Endothelial cell (in vitro differentiated cells): ENCODE data around the gene ELOA. TPM values are rescaled to one million over a fixed set of nuclear protein-coding genes. Genes with fewer than 3 reads are reported as not detected.
"Not testable (repeated sequence)": the region's sequence is repeated elsewhere in the genome, so short reads cannot be mapped to it uniquely, and the experiment has no call there.

ENCODE experiments used
- DNase-seq: peaks from one replicate; pipeline ENCODE4 v3.0.0; 2021; ENCODE audit warnings: low spot score
- H3K27ac Mint-ChIP-seq: one replicate; pipeline ENCODE4 v1.8.0; 2021; ENCODE audit warnings: mixed read lengths, inconsistent platforms; ENCODE audit not compliant: unreplicated experiment
- H3K27me3 Mint-ChIP-seq: one replicate; pipeline ENCODE4 v1.8.0; 2021; ENCODE audit warnings: mild to moderate bottlenecking, moderate library complexity, mixed read lengths, inconsistent platforms; ENCODE audit not compliant: unreplicated experiment
- H3K36me3 Mint-ChIP-seq: one replicate; pipeline ENCODE4 v1.8.0; 2021; ENCODE audit warnings: mild to moderate bottlenecking, low read depth, mixed read lengths, inconsistent platforms; ENCODE audit not compliant: unreplicated experiment
- H3K4me1 Mint-ChIP-seq: one replicate; pipeline ENCODE4 v1.8.0; 2021; ENCODE audit warnings: mild to moderate bottlenecking, mixed read lengths, inconsistent platforms; ENCODE audit not compliant: unreplicated experiment
- H3K4me3 Mint-ChIP-seq: one replicate; pipeline ENCODE4 v1.8.0; 2021; ENCODE audit warnings: mild to moderate bottlenecking, mixed read lengths, inconsistent platforms; ENCODE audit not compliant: unreplicated experiment
- H3K9me3 Mint-ChIP-seq: one replicate; pipeline ENCODE4 v1.8.0; 2021; ENCODE audit warnings: mixed read lengths, inconsistent platforms; ENCODE audit not compliant: unreplicated experiment
- total RNA-seq: library from RNA; stranded (reverse); fragmentation: NEBNext Ultra II Directional; extraction: Animal tissue kit (Norgen Biotek cat#: 25700); gene quantifications from one replicate; pipeline ENCODE4 v1.2.1, GENCODE V29; 2021; ENCODE audit not compliant: unreplicated experiment
- TF ChIP-seq, protein P1 (sequence below): fragments of 200-600 bp; sonication (generic); IDR thresholded peaks from one replicate; pipeline ENCODE4 v1.5.0; 2021; ENCODE audit warnings: antibody characterized with exemption; ENCODE audit not compliant: unreplicated experiment

Gene ELOA
- total RNA-seq, 1 donor from 2014 or later: 54.4 TPM

DNA sequence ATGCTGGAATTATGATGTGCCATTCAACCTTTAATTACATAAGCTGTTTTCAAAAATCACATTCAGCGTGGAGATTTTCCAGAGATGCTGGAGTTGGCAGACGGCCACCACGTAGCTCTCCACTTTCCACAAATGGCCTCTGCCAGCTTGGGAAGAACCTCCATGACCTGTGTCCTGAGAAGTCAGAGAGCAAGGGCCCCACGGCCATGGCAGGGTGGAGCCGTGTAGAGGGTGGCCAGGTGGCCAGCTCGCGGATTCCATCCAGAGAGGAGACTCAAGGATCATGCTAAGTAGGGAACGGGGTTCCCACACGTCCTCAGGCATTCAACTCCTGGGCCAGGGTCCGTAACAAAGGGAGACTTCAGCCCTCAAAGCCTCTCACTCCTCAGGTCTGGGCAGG is 58.6 kb downstream of the ELOA start:
- Mint-ChIP-seq H3K36me3 (peaks cover 11% of the 10 kb centered on the region), H3K4me3 (no peak overlapping the region), H3K27me3 (peaks cover 6% of the 10 kb centered on the region), H3K27ac (no peak overlapping the region), H3K9me3 (no peaks in the 10 kb centered on the region), H3K4me1 (peaks cover 9% of the 10 kb centered on the region)
- no peak for DNase-seq
- TF ChIP-seq, protein P1, sequence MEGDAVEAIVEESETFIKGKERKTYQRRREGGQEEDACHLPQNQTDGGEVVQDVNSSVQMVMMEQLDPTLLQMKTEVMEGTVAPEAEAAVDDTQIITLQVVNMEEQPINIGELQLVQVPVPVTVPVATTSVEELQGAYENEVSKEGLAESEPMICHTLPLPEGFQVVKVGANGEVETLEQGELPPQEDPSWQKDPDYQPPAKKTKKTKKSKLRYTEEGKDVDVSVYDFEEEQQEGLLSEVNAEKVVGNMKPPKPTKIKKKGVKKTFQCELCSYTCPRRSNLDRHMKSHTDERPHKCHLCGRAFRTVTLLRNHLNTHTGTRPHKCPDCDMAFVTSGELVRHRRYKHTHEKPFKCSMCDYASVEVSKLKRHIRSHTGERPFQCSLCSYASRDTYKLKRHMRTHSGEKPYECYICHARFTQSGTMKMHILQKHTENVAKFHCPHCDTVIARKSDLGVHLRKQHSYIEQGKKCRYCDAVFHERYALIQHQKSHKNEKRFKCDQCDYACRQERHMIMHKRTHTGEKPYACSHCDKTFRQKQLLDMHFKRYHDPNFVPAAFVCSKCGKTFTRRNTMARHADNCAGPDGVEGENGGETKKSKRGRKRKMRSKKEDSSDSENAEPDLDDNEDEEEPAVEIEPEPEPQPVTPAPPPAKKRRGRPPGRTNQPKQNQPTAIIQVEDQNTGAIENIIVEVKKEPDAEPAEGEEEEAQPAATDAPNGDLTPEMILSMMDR: no peak

- Mint-ChIP-seq H3K36me3 (peaks cover 21% of the 10 kb centered on the region), H3K4me1 (peaks cover 19% of the 10 kb centered on the region), H3K4me3 (peak overlapping the region; percentile 60)
- not testable (repeated sequence) for H3K27me3 Mint-ChIP-seq, H3K9me3 Mint-ChIP-seq, DNase-seq, H3K27ac Mint-ChIP-seq
Observed at GRCh38 chr1:23802809-23803342, 59.6 kb downstream of the ELOA start.

DNA sequence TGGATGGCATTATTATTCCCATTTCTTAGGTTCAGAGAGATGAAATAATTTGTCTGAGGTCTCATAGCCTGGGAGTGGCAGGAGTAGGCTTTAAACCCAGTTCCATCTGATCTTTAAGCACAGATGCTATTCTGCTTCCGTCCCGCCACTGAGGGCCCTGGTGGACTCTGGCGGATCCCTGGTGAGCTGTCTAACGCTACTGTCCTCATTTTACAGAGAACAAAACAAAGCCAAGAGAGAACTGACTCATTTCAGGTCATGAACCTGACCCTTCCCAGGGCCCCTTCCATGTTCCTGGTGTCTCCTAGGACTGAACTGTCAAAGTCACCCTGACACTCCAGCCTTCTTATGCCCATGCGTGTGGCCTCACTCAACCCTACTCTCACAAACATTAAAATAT is 60.4 kb downstream of the ELOA start:
- peaks cover 6% of the 10 kb centered on the region for H3K27me3 Mint-ChIP-seq
- no peak overlapping the region for H3K4me3 Mint-ChIP-seq
- TF ChIP-seq, protein P1: no peak
- H3K36me3 Mint-ChIP-seq: peaks cover 21% of the 10 kb centered on the region
- no peak for DNase-seq
- H3K27ac Mint-ChIP-seq: no peak overlapping the region
- peaks cover 20% of the 10 kb centered on the region for H3K4me1 Mint-ChIP-seq
- H3K9me3 Mint-ChIP-seq: no peaks in the 10 kb centered on the region

DNA sequence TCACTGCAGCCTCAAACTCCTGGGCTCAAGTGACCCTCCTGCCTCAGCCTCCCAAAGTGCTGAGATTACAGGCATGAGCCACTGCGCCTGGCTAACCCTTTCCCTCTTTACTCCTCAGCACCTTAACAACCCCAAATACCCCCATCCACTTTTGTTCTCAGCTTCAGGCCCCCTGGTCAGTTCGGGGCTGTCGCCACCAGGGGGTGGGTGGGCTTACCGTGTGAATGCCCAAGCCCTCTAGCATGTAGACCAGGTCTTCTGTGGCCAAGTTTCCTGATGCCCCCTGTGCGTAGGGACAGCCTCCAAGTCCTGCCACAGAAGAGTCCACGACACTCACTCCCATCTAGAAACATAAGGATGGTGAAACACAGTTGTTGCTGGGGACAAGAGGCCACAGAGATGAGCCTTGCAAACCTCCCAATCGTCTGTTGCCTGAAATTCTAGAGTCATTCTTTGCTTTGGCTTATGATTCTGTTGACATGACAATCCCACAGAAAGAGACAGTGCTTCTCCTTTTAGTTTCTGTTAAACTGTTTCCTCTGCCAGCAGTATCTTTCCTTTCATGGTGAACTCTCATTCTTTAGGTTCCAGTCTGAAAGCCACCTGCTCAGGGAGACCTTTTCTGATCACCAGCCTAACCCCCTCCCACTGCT is 61.0 kb downstream of the ELOA start:
- no peak overlapping the region for H3K4me3 Mint-ChIP-seq
- H3K36me3 Mint-ChIP-seq: peaks cover 21% of the 10 kb centered on the region
- TF ChIP-seq, protein P1: peak; percentile 32
- no peak overlapping the region for H3K27ac Mint-ChIP-seq
- H3K9me3 Mint-ChIP-seq: no peaks in the 10 kb centered on the region
- H3K4me1 Mint-ChIP-seq: peaks cover 19% of the 10 kb centered on the region
- peak; percentile 57 for DNase-seq
- peaks cover 2% of the 10 kb centered on the region for H3K27me3 Mint-ChIP-seq

GRCh38 chr1:23805025-23805424 is 61.8 kb downstream of the ELOA start:
- H3K27ac Mint-ChIP-seq: no peak overlapping the region
- no peak for DNase-seq
- peaks cover 16% of the 10 kb centered on the region for H3K4me1 Mint-ChIP-seq
- no peaks in the 10 kb centered on the region for H3K9me3 Mint-ChIP-seq
- peak overlapping the region; percentile 15 for H3K4me3 Mint-ChIP-seq
- peaks cover 21% of the 10 kb centered on the region for H3K36me3 Mint-ChIP-seq
- TF ChIP-seq, protein P1: no peak
- H3K27me3 Mint-ChIP-seq: peaks cover 2% of the 10 kb centered on the region
